Upper lobe of left lung (tissue), 6 donors: ENCODE measurements around the gene TIGD2. TPM values are rescaled to one million over a fixed set of nuclear protein-coding genes. Genes with fewer than 3 reads are reported as not detected.

Experiments used
- ATAC-seq, 2 donors: fragments of 200-7000 bp; cut with Tn5 transposase; one replicate each; pipeline ENCODE4 v1.9.1; 2022; ENCODE audit warnings: mild to moderate bottlenecking in 2 of 2, moderate library complexity in 2 of 2; ENCODE audit not compliant: low FRiP score in 2 of 2
- DNase-seq, 2 donors: peaks; one replicate each; pipeline ENCODE4 v3.0.0-alpha.2; 2019 to 2020
- H3K27ac ChIP-seq, 4 donors: fragments of 200-600 bp; sonication (generic); one replicate each; pipeline ENCODE4 v1.5.1; 2016 to 2019
- H3K27me3 ChIP-seq, 4 donors: fragments of 200-600 bp; sonication (generic); one replicate each; pipeline ENCODE4 v1.5.1; 2017 to 2019
- H3K36me3 ChIP-seq, 4 donors: fragments of 200-600 bp; sonication (generic); one replicate each; pipeline ENCODE4 v1.5.1; 2016 to 2019
- H3K4me1 ChIP-seq, 4 donors: fragments of 200-600 bp; sonication (generic); one replicate each; pipeline ENCODE4 v1.5.1; 2018 to 2019
- H3K4me3 ChIP-seq, 4 donors: fragments of 200-600 bp; sonication (generic); one replicate each; pipeline ENCODE4 v1.5.1; 2017 to 2019; ENCODE audit warnings: mild to moderate bottlenecking in 2 of 4, moderate library complexity in 1 of 4
- H3K9me3 ChIP-seq, 4 donors: fragments of 200-600 bp; sonication (generic); one replicate each; pipeline ENCODE4 v1.5.1; 2018 to 2019
- EP300 ChIP-seq, 4 donors: sonication (generic); formaldehyde crosslinking; IDR thresholded peaks; one replicate each; pipeline ENCODE4 v1.5.1; 2017; ENCODE audit warnings: antibody characterized with exemption in 4 of 4, control low read depth in 2 of 4
- POLR2A ChIP-seq, 4 donors: fragments of 450-650 bp; IDR thresholded peaks; one replicate each; pipeline ENCODE4 v1.5.1; 2016 to 2017; ENCODE audit warnings: antibody characterized with exemption in 4 of 4, mild to moderate bottlenecking in 2 of 4
- POLR2AphosphoS5 ChIP-seq, 2 donors: sonication (generic); formaldehyde crosslinking; IDR thresholded peaks; one replicate each; pipeline ENCODE4 v1.5.1; 2017; ENCODE audit warnings: antibody characterized with exemption in 2 of 2
- WGBS, 2 donors: methylation state at CpG; one replicate each; pipeline ENCODE4 v1.1.5; 2017 to 2018; 5-methylcytosine and 5-hydroxymethylcytosine counted together
- total RNA-seq, 6 donors: library from RNA; depleted of rRNA in 4 of 6; stranded (reverse); fragments of >200 nt in 4 of 6; gene quantifications; one replicate each; pipeline versions ENCODE4 v1.1.0 to v1.2.1, GENCODE V29; 2016 to 2021
- TF ChIP-seq, protein P1 (sequence below), 6 experiments: fragments of 450-650 bp in 4 of 6; fragments of 200-600 bp in 2 of 6; sonication (generic) in 2 of 6; IDR thresholded peaks; one replicate each; pipeline ENCODE4 v1.5.1; 2016 to 2019; ENCODE audit warnings: antibody characterized with exemption in 6 of 6
- donor health status: DM: no; HTN: no; CAD: no; lungs with moderate emphysema.
- donor health status: DM: no; HTN: yes; CAD: no; lungs with severe emphysema.

TIGD2 gene
- 10 to 100 TPM in 1 of 6 donors, 1 to 10 TPM in 5; 2.6 to 10.5 (median 5.7) TPM for total RNA-seq

GRCh38 chr4:89110986-89111832, at the start of gene TIGD2:
Gene TIGD2 (plus strand): TSS chr4:89111533. CDS start chr4:89112975, 1,442 bp downstream.
- DNase-seq (peak; percentile 89 to 98), ATAC-seq (peak; percentile 97 to 99)
- H3K27ac ChIP-seq, result peak within 1 kb of the TSS; percentile 86 to 94 (median 89)
- H3K27me3 ChIP-seq, result no peaks in the 10 kb centered on the region
- peaks cover 8 to 21% (median 10%) of the 10 kb centered on the region in 4 donors for H3K4me1 ChIP-seq
- WGBS, 2 donors, result 0% methylated on average over 15 to 36 of the region's 101 CpGs
- peaks cover 0 to 4% (median 0%) of the 10 kb centered on the region in 4 donors for H3K36me3 ChIP-seq
- TF ChIP-seq EP300 (IDR thresholded peaks at IDR 0.05) (peak in 1 of 4 donors; percentile 37), POLR2AphosphoS5 (IDR thresholded peaks at IDR 0.05) (peak; percentile 71 to 84), POLR2A (IDR thresholded peaks at IDR 0.05) (peak in 2 of 4 donors; percentile 88 to 91)
- TF ChIP-seq, protein P1, sequence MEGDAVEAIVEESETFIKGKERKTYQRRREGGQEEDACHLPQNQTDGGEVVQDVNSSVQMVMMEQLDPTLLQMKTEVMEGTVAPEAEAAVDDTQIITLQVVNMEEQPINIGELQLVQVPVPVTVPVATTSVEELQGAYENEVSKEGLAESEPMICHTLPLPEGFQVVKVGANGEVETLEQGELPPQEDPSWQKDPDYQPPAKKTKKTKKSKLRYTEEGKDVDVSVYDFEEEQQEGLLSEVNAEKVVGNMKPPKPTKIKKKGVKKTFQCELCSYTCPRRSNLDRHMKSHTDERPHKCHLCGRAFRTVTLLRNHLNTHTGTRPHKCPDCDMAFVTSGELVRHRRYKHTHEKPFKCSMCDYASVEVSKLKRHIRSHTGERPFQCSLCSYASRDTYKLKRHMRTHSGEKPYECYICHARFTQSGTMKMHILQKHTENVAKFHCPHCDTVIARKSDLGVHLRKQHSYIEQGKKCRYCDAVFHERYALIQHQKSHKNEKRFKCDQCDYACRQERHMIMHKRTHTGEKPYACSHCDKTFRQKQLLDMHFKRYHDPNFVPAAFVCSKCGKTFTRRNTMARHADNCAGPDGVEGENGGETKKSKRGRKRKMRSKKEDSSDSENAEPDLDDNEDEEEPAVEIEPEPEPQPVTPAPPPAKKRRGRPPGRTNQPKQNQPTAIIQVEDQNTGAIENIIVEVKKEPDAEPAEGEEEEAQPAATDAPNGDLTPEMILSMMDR (IDR thresholded peaks at IDR 0.05), result peak; percentile 78 to 93 (median 88)
- H3K9me3 ChIP-seq, result no peaks in the 10 kb centered on the region
- H3K4me3 ChIP-seq, result peak within 1 kb of the TSS; percentile 73 to 89 (median 88)

DNA sequence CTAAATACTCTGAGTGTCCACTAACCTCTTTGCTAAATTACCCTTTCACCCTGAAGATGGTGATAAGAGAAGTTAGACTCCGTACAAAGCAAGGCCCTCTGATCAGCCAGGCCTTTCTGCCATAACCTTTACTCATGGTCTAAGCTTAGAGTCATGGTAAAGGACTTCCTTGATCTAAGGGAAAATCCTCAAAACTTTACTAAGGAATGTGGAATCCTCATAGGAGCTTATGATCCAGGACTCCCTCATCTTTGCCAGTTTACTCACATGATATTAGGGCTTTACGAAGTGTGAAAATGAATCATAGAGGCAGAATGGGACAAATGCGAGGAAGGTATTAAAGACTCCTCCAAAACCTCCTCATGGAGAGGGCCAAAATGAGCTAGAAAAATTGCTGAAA, 46.5 kb upstream of the TIGD2 start:
- Histone ChIP-seq H3K27ac (no peak overlapping the region), H3K36me3 (no peaks in the 10 kb centered on the region), H3K4me1 (no peaks in the 10 kb centered on the region), H3K4me3 (no peak overlapping the region), H3K9me3 (no peaks in the 10 kb centered on the region), H3K27me3 (no peaks in the 10 kb centered on the region)
- ATAC-seq (no peak), DNase-seq (no peak)
- WGBS, 2 donors, result 61 to 90% methylated on average over 3 of the region's 3 CpGs
- TF ChIP-seq EP300 (IDR thresholded peaks at IDR 0.05), result no peak
- TF ChIP-seq POLR2A (IDR thresholded peaks at IDR 0.05), result no peak
- no peak for TF ChIP-seq POLR2AphosphoS5 (IDR thresholded peaks at IDR 0.05)
- TF ChIP-seq, protein P1 (IDR thresholded peaks at IDR 0.05), result no peak

GRCh38 chr4:89067417-89067816, 43.9 kb upstream of the TIGD2 start:
- ATAC-seq (no peak), DNase-seq (no peak)
- H3K36me3 ChIP-seq, result no peaks in the 10 kb centered on the region
- no peak overlapping the region for H3K27ac ChIP-seq
- TF ChIP-seq, protein P1 (IDR thresholded peaks at IDR 0.05), result no peak
- no peak for TF ChIP-seq EP300 (IDR thresholded peaks at IDR 0.05)
- TF ChIP-seq POLR2AphosphoS5 (IDR thresholded peaks at IDR 0.05), result no peak
- TF ChIP-seq POLR2A (IDR thresholded peaks at IDR 0.05), result no peak
- no peak overlapping the region for H3K4me3 ChIP-seq
- no peaks in the 10 kb centered on the region for H3K4me1 ChIP-seq
- H3K9me3 ChIP-seq, result no peaks in the 10 kb centered on the region
- H3K27me3 ChIP-seq, result no peaks in the 10 kb centered on the region

DNA sequence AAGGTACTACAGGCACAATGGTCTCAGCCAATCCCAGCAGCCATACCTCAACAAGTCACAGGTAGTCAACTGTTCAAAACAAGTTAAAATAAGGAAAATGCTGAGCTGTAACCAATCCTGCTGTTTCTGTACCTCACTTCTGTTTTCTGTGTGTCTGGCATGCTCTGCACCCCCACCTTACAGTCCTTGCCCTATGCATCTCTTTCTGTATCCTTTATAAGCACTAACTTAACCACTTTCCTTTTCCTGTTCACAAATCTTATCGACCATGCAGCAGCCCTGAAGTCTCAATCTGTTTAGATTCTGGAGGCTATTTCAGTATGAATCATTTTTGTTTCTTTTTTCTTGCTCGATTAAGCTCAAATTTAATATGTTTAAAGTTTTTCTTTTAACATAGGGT, 41.9 kb upstream of the TIGD2 start:
- Histone ChIP-seq H3K36me3 (no peaks in the 10 kb centered on the region), H3K27ac (no peak overlapping the region), H3K27me3 (no peaks in the 10 kb centered on the region), H3K4me1 (no peaks in the 10 kb centered on the region), H3K4me3 (no peak overlapping the region), H3K9me3 (no peaks in the 10 kb centered on the region)
- DNase-seq (no peak), ATAC-seq (no peak)
- no peak for TF ChIP-seq POLR2AphosphoS5 (IDR thresholded peaks at IDR 0.05)
- 34 to 41% methylated on average over 2 of the region's 2 CpGs for WGBS, 2 donors

GRCh38 chr4:89070041-89070440, 41.3 kb upstream of the TIGD2 start:
- Histone ChIP-seq H3K4me3 (no peak overlapping the region), H3K27me3 (no peaks in the 10 kb centered on the region), H3K36me3 (no peaks in the 10 kb centered on the region), H3K9me3 (no peaks in the 10 kb centered on the region), H3K4me1 (no peaks in the 10 kb centered on the region), H3K27ac (no peak overlapping the region)
- 91 to 93% methylated on average over 2 of the region's 2 CpGs for WGBS, 2 donors
- TF ChIP-seq POLR2AphosphoS5 (IDR thresholded peaks at IDR 0.05) (no peak), POLR2A (IDR thresholded peaks at IDR 0.05) (no peak), EP300 (IDR thresholded peaks at IDR 0.05) (no peak)
- TF ChIP-seq, protein P1 (IDR thresholded peaks at IDR 0.05), result no peak
- DNase-seq (no peak), ATAC-seq (no peak)
